BE2C (cell line): ENCODE measurements around the gene DOCK1.

ENCODE experiments used
- DNase-seq: peaks from one replicate; pipeline ENCODE4 v3.0.0-alpha.2; 2020
- H3K27me3 ChIP-seq: fragments of 250-450 bp; sonication (Bioruptor Pico); 2 replicates; pipeline ENCODE4 v1.5.1; 2020; ENCODE audit warnings: mild to moderate bottlenecking
- H3K36me3 ChIP-seq: fragments of 250-450 bp; sonication (Bioruptor Pico); 2 replicates; pipeline ENCODE4 v1.5.1; 2020; ENCODE audit warnings: mild to moderate bottlenecking
- H3K4me1 ChIP-seq: fragments of 250-450 bp; sonication (Bioruptor Pico); 2 replicates; pipeline ENCODE4 v1.5.1; 2020
- H3K4me3 ChIP-seq: 2 replicates; pipeline ENCODE4 v1.5.1; 2011; ENCODE audit warnings: low read depth, low read length
- H3K9me3 ChIP-seq: fragments of 250-450 bp; sonication (Bioruptor Pico); 2 replicates; pipeline ENCODE4 v1.5.1; 2020
- TF ChIP-seq, protein P1 (sequence below): IDR thresholded peaks from 2 replicates; pipeline ENCODE4 v1.5.1; 2012; ENCODE audit warnings: mild to moderate bottlenecking, low read depth, low read length

The DOCK1 gene

DNA sequence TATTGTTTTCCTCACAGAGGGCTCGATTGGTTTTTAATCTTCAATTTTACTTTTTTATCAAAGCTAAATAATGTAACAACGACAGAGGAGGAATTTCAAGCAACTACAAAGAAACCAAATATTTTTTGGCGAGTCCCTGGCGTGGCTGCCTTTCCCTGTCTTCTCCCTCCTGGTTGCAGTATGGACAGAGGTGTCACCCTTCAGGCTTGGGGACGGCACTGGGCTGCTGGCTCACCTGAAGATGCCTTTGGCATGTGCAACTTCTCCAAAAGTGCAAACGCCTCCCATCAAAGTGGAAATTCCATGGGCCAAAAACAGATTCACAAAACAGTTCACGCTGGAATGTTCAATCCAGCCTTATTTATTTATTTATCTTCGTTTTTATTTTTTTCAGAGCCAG, 51.9 kb downstream of the DOCK1 start:
- Histone ChIP-seq H3K4me3 (no peak overlapping the region), H3K36me3 (no peaks in the 10 kb centered on the region), H3K4me1 (no peaks in the 10 kb centered on the region), H3K9me3 (no peaks in the 10 kb centered on the region), H3K27me3 (no peaks in the 10 kb centered on the region)
- no peak for DNase-seq
- TF ChIP-seq, protein P1, sequence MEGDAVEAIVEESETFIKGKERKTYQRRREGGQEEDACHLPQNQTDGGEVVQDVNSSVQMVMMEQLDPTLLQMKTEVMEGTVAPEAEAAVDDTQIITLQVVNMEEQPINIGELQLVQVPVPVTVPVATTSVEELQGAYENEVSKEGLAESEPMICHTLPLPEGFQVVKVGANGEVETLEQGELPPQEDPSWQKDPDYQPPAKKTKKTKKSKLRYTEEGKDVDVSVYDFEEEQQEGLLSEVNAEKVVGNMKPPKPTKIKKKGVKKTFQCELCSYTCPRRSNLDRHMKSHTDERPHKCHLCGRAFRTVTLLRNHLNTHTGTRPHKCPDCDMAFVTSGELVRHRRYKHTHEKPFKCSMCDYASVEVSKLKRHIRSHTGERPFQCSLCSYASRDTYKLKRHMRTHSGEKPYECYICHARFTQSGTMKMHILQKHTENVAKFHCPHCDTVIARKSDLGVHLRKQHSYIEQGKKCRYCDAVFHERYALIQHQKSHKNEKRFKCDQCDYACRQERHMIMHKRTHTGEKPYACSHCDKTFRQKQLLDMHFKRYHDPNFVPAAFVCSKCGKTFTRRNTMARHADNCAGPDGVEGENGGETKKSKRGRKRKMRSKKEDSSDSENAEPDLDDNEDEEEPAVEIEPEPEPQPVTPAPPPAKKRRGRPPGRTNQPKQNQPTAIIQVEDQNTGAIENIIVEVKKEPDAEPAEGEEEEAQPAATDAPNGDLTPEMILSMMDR: no peak

DNA sequence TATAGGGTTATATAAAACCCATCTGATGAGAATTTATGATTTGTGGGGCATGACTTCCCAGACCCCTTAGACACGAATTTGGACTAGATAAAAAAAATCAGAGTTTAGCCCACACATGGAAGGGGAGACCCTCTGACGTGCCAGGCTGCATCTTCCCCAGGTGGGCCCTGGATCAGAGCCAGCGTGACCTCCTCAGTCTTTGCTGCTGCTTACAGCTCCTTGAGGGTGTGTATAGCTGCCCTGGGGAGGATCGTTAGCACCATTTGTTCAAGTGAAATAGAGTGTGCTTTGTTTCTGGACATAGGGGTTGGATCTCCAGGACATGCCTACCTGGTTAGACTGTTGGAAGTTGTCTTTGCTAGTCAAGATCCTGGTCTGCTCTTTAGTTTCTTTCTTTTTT, 54.2 kb downstream of the DOCK1 start:
- no peaks in the 10 kb centered on the region for H3K27me3 ChIP-seq
- H3K4me3 ChIP-seq: no peak overlapping the region
- H3K9me3 ChIP-seq: no peaks in the 10 kb centered on the region
- no peaks in the 10 kb centered on the region for H3K4me1 ChIP-seq
- H3K36me3 ChIP-seq: no peaks in the 10 kb centered on the region
- DNase-seq: no peak
- TF ChIP-seq, protein P1: no peak

DNA sequence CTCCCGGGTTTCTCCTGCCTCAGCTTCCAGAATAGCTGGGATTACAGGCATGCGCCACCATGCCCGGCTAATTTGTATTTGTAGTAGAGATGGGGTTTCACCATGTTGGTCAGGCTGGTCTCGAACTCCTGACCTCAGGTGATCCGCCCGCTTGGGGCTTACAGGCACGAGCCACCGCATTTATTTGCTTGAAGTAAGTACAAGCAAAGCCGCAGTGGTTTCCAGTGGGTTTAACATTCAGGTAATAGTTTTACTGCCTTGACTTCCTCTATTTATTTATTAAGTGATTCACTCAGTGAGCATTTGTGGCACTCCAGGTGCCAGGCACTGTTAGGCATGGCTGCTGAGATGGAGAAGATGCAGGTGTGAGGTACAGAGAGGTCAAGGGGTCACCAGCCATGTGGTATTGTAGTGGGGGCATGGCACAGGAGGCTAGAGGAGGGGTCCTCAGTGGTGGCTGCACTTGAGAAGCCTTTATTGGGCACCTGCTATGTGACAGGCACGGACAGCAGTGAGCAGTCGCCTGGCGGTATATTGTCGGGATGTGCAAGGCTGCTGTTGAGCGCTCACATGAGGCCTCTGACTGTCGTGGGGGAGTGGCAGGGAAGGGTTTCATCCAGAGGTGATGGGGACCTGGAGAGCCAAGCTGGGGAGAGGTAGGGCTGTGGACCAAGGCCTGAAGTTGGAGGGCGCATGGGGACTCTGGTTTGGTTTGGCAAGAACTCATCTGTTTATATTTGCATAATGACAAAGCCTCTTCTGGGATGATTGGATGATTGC, 54.9 kb downstream of the DOCK1 start:
- no peak for DNase-seq
- TF ChIP-seq, protein P1: no peak
- Histone ChIP-seq H3K4me1 (no peaks in the 10 kb centered on the region), H3K27me3 (no peaks in the 10 kb centered on the region), H3K36me3 (no peaks in the 10 kb centered on the region), H3K4me3 (no peak overlapping the region), H3K9me3 (no peaks in the 10 kb centered on the region)

DNA sequence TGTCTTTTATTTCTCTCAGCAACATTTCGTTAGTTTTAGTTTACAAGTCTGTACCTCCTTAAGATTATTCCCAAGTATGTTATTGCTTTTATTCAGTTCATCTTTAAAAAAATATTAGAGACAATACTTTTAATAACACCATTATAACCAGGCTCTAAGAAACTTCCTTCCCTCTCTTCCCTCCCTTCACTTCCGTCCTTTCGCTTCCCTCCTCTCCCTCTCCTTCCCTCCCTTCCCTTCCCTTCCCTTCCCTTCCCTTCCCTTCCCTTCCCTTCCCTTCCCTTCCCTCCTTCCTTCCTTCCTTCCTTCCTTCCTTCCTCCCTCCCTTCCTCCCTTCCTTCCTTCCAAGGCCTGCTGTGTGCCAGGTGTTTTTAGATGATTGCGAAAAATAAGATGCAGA, 58.1 kb downstream of the DOCK1 start:
- Histone ChIP-seq H3K27me3 (no peaks in the 10 kb centered on the region), H3K4me1 (no peaks in the 10 kb centered on the region), H3K9me3 (no peaks in the 10 kb centered on the region), H3K4me3 (no peak overlapping the region), H3K36me3 (no peaks in the 10 kb centered on the region)
- no peak for DNase-seq
- TF ChIP-seq, protein P1: no peak

DNA sequence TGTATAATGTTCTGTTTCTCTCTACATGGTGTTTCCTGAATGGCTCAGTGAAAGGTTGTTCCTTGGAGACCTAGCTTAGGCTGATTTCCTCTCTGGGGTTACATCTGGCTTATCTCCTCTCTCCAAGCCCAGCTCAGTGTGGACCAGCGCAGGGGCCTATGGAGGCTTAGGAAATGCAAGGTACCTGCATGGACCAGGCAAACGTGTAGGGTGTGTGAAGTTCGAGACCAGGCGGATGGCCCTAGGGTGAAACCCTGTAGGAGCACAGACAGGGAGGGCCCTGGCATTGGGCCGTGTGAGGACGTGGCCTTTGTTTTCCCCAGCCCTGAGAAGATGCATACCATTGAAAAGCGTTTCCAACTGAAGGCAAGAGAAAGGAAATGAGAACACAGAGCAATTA, 59.0 kb downstream of the DOCK1 start:
- no peaks in the 10 kb centered on the region for H3K9me3 ChIP-seq
- DNase-seq: no peak
- no peak overlapping the region for H3K4me3 ChIP-seq
- no peaks in the 10 kb centered on the region for H3K36me3 ChIP-seq
- TF ChIP-seq, protein P1: no peak
- no peaks in the 10 kb centered on the region for H3K4me1 ChIP-seq
- no peaks in the 10 kb centered on the region for H3K27me3 ChIP-seq

DNA sequence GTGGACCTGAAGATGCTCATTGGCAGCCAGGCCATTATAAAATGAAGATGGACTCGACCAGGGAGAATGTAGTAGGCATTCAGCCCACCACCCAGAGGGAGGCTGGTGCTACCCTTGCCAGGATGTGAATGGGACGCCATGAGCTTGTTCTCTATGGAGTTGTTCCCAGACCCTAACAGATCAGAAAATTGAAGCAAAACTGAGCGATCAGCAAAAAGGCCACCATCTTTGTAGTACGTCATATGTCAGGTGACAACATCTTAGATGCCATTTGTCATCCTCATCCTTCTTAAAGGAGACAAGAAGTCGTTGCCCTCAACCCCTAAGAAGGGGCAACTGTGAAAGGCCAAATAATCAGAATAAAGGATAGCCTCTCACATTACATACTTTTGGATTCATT, 61.7 kb downstream of the DOCK1 start:
- no peak for DNase-seq
- Histone ChIP-seq H3K4me3 (no peak overlapping the region), H3K36me3 (no peaks in the 10 kb centered on the region), H3K27me3 (no peaks in the 10 kb centered on the region), H3K9me3 (no peaks in the 10 kb centered on the region), H3K4me1 (no peaks in the 10 kb centered on the region)
- TF ChIP-seq, protein P1: no peak
